Fibroblast of peridontal ligament (primary cell): ENCODE results near the gene RPL41.

Experiments used
- DNase-seq: peaks from one replicate; pipeline ENCODE4 v3.0.0-alpha.2; 2010; ENCODE audit errors: extremely low read depth

The RPL41 gene

DNA sequence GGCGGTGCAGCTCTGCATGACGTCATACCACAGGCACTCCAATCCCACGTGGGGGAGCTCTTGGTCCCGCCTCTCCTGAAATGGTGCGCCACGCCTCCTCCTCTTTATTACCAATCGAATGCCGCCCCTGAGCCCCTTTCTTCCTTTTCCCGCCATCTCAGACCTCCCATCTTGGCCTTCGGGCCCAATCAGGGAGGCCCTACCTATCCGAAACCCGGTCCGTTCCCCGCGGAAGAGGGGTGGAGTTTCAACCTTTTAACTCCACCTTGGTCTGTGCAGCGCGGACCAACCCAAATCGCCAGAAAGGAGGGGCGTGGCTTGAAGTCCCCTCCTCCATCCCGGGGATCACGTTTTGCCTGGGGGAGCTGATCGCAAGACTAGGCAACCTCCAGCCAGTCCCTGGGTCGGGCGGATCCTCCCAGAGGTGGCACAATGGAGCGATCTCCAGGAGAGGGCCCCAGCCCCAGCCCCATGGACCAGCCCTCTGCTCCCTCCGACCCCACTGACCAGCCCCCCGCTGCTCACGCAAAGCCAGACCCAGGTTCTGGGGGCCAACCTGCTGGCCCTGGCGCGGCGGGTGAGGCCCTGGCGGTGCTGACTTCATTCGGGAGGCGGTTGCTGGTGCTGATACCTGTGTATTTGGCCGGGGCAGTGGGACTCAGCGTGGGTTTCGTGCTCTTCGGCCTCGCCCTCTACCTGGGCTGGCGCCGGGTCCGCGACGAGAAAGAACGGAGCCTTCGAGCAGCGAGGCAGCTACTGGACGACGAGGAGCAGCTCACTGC lies 11.6 kb downstream of the RPL41 start, which contains the start of gene ESYT1:
Gene ESYT1 (plus strand): TSS at position 380 of the 782 bp plus-strand sequence. CDS start 53 bp downstream, at position 433.
- DNase-seq: peak; percentile 100

DNA sequence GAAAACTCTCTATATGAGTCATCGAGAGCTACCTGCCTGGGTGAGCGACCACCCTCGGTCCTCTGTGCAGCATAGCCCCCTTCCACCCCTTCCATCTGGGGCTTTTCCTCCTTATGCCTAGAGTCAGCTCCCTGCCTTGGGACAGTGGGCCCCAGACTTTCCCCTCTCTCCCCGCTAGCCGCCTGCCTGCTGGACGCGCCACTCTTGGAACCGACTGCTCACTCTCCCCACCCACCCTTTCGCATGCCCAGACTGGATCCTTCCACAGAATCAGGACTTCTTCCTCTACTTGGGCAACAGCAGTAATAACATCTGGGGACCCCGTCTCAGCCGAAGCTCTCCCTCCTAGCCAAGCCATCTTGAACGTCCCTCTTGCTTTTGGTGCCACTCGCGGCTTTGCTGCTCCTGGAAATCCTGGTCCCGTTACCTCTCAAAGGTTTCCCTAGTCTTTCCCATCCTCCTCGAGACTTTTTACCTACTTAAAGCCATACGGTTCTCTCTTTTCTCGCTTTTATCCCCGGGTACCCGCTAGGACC lies 12.3 kb downstream of the RPL41 start:
- DNase-seq: peak; percentile 23

DNA sequence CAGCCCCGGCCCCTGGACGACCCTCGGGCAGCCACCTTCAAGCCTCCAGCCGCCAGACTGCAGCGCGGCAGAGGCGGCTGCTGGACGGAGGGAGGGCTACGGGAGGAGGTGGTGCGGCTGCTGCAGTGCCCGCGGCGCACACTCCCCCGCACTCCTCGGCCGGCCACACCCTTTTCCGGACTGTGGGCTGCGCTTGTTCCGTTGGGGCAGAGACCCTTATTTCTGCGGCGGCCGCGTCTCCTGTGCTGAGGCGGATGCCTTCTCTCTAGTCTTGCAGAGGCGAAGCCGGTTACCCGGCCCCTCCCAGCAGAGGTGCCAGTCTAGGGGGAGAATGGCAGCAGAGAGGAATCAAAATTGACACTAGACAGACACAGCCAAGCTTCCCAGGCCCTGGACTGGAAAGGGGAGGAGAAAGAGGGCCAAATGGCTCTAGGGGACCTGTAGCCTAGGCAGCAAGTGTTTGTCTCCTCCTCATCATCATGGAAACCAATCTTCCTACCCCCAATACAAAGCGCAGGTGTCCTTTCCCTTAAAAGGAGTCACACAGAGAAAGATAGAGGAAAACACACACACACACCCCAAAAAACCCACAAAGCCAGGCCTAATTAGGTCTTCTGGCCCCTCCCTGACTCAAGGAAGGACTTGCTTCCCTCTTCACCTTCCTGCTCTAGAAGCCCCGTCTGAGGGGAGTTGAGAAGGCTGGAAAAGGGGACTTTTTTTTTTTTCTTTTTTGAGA lies 12.9 kb downstream of the RPL41 start:
- no peak for DNase-seq

DNA sequence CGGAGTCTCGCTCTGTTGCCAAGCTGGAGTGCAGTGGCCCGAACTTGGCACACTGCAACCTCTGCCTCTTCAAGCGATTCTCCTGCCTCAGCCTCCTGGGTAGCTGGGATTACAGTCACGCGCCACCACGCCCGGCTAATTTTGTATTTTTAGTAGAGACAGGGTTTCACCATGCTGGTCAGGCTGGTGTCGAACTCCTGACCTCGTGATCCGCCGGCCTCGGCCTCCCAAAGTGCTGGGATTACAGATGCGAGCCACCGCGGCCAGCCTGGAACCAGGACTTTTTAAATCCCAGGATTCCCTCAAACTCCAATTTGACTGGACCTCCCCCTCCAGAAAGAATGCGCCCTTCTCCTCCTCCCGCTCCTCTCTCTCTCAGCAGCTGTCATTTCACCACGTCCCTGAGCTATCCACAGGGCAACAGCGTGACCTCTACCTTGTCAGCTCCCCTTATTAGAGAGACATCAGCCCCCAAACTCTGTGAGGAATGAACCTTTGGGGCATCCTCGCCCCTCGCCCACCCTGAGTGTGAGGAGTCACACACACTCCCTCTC lies 13.6 kb downstream of the RPL41 start:
- no peak for DNase-seq

DNA sequence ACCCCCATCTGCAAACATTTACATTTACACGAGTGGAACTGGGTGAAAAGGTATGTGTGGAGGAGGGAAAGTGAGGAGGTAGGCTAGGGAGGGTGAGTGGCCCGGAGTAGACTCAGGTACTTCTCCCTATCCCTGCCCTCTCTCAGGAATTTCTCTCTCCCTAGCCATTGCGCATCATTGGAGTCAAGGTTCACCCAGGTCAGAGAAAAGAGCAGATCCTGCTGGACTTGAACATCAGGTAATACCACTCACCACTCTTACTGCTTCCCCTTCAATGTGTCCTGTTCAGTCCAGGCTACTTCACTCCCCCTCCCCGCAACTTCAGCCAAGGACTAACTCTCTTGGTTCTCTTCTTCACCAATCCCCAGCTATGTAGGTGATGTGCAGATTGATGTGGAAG lies 14.4 kb downstream of the RPL41 start:
- DNase-seq: no peak

DNA sequence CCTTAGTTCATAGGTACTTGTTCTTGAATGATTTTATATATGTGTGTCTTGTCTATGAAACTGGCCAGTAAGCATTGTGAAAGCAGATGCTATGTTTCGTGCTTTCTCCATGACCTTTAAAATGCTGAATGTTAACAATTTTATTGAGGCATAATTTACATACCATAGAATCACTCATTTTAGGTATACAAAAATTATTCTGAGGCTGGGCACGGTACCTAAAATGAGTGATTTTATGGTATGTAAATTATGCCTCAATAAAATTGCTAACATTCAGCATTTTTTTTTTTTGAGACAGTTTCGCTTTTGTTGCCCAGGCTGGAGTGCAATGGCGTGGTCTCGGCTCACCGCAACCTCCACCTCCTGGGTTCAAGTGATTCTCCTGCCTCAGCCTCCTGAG lies 18.5 kb downstream of the RPL41 start:
- no peak for DNase-seq

DNA sequence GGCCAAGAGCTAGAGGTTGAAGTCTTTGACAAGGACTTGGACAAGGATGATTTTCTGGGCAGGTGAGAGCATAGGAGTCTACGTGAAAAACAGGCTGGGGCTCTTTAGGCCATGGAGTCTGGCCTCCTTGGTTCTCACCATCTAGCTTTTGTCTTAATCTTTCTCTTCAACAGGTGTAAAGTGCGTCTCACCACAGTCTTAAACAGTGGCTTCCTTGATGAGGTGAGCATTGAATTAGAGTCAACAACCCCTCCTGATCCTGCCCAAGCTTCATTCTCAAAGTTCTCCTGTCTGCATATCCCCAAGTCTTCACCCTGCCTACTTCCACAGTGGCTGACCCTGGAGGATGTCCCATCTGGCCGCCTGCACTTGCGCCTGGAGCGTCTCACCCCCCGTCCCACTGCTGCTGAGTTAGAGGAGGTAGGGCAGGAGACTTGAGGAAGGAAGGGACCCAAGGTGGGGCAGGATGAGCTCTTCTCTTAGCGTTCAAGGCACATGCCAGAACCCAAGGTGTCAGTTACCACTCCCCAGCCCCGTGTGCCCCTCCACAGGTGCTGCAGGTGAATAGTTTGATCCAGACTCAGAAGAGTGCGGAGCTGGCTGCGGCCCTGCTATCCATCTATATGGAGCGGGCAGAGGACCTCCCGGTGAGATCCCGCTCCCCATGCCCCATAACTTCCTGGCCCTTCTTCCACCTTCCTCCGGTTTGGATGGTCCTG lies 21.6 kb downstream of the RPL41 start:
- DNase-seq: no peak

DNA sequence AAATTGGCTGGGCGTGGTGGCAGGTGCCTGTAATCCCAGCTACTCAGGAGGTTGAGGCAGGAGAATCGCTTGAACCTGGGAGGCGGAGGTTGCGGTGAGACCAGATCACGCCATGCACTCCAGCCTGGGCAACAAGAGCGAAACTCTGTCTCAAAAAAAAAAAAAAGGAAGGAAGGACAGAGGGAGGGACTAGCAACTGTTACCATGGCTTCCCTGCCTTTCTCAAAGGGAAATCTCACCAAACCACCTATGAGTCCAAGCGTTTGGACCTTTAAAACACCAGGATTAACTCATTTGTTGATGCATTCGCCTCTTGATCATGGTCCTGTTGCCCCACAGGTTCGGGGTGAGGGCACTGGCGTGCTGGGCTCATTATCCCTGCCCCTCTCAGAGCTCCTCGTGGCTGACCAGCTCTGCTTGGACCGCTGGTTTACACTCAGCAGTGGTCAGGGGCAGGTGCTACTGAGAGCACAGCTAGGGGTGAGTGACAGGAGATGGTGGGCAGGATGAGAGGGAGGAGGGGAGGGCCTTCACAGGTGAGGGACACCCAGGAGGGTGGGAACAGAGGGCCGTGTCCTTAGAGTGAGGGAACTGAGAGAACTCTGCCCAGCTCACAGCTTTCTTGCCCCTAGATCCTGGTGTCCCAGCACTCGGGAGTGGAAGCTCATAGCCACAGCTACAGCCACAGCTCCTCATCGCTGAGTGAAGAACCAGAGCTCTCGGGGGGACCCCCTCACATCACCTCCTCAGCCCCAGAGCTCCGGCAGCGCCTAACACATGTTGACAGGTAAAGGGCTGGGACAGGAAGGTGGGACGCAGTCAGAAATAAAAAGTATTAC lies 25.7 kb downstream of the RPL41 start:
- no peak for DNase-seq

DNA sequence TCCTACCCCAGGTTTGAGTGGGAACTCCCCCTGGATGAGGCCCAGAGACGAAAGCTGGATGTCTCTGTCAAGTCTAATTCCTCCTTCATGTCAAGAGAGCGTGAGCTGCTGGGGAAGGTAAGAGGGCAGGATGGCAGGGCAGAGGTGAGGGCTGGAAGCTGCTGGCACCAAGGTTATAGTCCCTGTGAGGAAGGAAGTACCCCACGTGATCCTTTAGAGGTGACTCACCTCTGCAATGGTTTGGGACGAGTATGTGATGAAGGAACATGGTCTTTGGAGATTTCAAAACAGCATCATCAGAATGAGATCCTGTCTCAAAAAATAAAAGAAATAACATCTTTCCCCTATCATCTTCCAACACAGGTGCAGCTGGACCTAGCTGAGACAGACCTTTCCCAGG lies 26.8 kb downstream of the RPL41 start:
- DNase-seq: no peak

DNA sequence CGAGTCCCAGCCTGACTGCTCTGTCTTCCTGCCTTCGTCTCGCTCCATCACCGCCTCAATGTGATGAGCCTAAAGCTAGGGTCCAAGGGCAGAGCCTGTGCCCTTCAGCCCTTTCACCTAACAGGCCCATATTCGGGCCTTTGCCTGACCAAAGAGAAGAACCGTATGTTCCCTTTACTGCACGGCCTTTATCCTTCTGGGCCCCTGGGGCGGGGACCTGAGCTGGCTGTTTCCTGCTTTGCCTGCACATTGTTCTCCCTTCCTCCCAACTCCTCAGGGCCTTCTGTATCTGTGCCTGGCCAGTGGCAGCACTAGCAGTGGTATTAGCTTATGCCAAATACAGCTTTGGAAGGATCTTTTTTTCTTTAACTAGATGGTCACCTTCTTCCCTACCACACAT lies 27.4 kb downstream of the RPL41 start:
- no peak for DNase-seq

DNA sequence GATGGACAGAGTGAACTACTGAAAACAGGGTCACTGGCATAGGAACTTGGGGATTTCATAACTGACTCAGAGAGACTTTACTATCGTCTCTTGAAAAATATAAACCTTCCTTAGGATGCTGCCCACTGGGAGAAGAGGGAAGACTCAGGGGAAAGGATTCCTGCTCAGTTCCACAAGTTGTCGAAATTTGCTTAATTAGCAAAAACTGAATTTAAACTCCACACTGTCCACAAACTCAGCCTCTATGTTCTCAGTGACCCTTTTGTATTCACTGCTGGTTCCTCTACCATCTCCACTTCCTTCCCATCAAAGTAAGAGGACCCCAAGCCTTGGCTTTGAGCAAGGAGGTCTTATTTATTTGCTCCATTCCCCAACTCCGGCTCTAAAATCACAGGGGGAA lies 28.8 kb downstream of the RPL41 start:
- DNase-seq: no peak

DNA sequence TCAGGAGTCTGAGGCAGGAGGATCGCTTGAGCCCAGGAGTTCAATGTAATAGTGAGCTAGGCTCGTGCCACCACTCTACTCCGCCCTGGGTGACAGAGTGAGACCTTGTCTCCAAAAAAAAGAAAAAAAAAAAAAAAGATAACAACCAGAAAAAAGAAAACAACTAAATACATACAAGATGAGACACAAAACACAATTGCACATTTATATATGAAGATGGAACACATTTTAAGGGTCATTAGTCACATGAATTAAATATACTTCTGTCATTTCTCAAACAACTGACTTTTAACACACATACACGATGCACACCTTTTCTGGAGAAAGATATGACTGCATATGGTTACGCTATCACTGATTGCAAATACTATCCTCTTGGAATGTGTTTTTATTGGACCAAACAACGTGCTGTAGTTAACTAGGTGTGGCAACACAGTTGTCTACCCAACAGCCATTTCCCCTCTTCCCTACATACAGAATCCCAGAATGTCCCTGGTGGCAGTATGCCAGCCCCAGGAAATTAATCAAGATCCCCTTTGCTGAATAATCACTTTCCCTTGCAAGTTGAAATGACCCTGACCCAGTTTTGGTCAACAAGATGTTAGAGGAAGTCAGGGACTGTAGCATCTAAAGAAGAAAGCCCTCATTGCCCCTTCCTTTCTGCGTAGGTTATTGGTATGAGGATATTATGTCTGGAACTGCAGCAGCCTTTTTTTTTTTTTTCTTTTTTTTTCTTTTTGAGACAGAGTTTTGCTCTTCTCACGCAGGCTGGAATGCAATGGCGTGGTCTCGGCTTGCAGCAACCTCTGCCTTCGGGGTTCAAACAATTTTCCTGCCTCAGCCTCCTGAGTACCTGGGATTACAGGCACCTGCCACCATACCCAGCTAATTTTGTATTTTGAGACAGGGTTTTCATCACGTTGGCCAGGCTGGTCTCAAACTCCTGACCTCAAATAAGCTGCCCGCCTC lies 30.3 kb downstream of the RPL41 start:
- peak; percentile 11 for DNase-seq

DNA sequence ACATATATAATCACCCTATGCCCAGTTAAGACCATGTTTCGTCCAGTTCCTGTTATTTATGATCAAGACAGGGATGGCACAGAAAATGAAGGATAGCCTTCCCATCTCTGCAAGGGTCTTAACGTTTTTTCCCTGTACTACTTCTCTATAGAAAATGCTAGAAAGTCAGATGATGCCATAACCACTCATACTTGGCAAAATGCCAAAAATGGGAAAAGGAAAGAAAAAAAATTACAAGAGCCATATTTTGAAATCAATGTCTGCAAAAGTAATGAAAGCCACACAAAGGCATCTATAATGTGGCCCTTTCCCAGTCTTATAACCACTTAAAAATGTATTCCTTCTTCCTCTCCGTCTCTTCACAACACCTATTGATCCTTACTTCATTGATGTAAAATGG lies 34.1 kb downstream of the RPL41 start:
- peak; percentile 69 for DNase-seq

DNA sequence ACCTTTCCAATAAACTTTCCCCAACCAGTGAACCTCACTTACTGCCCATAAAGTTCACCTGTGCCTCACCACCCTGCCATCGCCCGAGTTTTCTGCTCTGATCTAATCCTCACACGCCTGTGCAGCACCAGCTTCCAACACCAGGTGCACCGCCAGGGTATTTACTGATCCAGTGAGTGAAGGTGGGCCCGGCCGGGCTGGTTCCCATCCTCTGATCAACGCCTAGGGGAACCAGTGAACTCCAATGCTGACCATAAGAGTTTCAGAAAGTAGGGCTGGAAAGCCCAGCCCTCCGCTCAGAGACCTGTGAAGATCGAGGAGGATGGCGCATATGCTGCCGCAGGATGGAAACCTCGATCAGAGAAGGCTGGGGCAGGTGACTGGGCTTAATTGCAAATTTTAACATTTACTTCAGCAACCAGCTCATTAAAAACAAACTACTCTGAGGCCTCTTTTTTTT lies 35.3 kb downstream of the RPL41 start:
- no peak for DNase-seq

DNA sequence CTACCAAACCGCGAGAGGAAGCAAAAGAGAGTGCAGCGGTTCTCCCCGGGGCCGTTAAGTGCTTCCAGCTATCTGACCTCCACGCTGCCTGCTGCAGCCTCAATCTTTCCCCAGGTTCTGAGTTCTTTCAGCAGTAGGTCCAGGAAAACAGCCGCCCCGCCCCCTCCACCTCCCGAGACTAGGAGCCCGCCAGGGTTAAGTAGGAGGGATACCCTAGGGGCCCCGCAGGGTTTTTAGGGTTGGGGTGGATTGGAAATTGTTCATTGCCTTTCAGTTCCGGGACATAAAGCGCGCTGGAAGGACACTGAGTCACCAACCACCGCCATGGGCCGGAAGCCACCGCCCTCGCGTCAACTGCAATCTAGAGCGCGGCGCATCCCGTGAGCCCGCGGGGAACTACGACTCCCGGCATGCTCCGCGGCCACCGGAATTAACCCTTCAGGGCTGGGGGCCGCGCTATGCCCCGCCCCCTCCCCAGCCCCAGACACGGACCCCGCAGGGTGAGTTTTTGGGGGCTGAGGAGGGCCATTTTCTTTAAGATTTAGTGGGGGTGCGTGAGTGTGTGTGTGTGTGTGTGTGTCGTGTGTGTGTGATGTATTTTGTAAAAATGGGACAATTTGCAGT lies 35.8 kb downstream of the RPL41 start, which contains the start of gene MYL6B:
Gene MYL6B (plus strand): TSS at position 456 of the 624 bp plus-strand sequence. CDS start 1,332 bp downstream, outside the sequence.
- DNase-seq: peak; percentile 85

DNA sequence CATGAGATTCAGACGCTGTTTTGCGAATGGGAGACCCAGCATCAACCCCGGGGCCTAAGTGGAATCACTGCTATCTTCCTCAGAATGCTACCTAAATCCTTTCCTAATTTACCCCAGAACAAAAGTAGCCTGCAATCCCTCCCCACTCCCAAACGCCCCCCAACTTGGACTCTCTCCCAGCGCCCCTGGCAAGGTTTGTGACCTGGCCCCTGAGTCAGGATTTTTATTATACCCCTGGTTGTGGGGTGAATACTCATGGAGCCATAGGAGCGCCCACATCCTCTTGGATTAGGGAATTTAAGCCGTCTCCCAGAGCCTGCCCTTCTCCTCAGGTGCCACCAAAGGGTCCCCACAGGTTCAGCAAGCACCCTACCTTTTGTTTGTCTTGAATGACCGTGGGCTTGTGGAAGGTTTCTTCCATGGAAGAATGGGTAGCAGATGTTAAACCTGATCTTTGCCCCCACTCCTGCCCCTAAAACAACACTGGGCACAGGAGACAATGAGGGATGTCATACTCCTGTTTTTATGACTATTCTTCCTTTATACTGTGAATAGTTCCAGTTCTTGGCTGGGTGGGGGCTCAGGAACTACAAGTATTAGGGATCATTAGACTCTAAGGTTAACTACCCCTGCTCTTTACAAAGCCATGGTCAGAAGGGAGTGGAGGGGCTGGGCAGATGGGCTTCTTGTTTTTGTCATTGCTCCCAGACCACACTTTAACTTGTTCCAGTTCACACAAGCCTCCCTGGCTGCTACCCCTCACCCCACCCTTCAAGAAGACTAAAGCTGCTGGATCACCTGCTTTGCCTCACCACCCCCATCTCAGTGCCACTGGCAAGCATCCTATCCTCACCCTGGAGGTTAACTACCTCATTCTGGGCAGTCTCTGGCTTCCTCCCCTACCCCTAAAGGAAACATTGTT lies 36.6 kb downstream of the RPL41 start:
- DNase-seq: no peak

DNA sequence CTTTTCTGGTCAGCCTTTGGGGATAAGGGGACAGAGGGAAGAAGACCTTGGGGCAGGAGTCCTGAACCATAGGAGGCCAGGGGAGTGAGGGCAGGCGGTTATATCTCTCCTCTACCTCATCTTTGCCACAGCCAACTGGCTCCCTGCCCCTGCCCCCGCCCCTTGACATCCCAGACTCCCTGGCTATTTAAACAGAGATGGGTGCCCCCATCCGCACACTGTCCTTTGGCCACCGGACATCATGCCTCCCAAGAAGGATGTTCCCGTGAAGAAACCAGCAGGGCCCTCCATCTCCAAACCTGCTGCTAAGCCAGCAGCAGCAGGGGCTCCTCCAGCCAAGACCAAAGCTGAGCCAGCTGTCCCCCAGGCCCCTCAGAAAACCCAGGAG lies 37.2 kb downstream of the RPL41 start:
- no peak for DNase-seq

DNA sequence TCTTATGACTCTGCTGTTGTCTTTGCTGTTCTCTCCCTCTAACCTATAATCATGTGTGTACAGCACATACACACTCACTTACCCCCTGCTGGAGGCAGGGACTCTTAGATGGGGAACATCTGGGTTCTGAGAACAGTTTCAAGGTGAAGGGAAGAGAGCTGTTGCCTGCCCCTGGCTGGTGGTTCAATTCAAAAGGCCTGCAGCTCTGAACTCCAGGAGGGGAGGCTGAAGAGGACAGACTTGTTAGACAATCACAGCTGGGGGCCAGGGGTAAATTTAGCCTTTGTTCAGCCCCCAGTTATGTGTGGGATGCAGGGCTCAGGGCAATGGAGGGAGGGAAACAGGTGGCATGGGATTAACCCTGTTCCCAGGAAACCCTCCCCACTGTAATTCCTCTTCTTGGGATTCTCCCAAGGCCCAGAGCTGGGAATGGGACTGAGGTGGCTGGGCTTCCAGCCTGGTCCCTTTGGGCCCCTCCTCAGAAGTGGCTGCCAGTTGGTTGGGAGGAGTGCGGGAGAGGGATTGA lies 37.9 kb downstream of the RPL41 start:
- no peak for DNase-seq
